HuH-7 (cell line): ENCODE results near the gene OXT.

Experiments
- DNase-seq: peaks from one replicate; pipeline ENCODE4 v3.0.0; 2011; ENCODE audit warnings: low spot score

Gene OXT

GRCh38 chr20:3084283-3084985 is 13.0 kb downstream of the OXT start, which contains the start of gene AVP:
Gene AVP (minus strand): TSS chr20:3084724. CDS start chr20:3084674, 50 bp downstream.
- no peak for DNase-seq

GRCh38 chr20:3084986-3085360 is 13.6 kb downstream of the OXT start:
- no peak for DNase-seq

GRCh38 chr20:3085571-3086072 is 14.2 kb downstream of the OXT start:
- DNase-seq: no peak

DNA sequence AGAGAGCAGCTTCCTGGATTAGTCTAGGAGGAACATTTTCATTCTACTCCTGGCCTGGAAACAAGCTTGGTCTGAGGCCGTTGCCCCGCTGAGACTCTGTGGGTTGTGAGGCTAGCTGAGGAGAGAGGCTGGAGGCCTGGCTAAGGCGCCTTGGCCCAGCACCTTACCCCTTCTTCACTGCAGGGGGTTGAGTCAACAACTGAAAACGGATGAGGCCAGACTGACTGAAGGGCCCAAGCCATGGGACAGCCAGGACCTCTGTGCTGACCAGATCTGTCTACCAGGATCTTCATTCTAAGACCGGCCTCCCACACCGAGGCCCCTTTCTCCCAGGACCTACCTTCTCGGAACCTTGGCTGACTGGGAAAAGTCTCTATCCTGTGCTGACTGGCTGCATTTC is 16.6 kb downstream of the OXT start:
- no peak for DNase-seq

- no peak for DNase-seq
Observed at GRCh38 chr20:3090565-3090964, 19.1 kb downstream of the OXT start.

- peak; percentile 66 for DNase-seq
Observed at GRCh38 chr20:3092611-3093379, 21.4 kb downstream of the OXT start.

DNA sequence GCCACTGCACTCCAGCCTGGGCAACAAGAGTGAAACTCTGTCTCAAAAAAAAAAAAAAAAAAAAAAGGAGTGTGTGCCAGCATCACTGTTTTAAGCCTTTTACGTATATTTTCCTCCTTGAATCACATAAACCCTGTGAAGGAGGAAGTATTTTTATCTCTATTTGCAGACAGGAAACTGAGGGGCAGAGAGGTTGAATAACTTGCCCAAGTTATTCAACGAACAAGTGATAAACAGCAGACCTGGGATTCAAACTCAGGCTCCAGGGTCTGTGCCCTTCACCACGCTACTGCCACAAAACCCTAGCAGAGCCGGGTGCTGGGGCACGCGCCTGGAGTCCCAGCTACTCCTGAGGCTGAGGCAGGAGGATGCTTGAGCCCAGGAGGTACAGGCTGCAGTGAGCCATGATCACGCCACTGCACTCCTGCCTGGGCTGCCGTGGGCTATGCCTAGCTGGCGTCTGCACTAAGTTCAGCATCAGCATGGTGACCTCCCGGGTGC is 22.5 kb downstream of the OXT start:
- DNase-seq: no peak

GRCh38 chr20:3094848-3095629 is 23.6 kb downstream of the OXT start:
- no peak for DNase-seq

DNA sequence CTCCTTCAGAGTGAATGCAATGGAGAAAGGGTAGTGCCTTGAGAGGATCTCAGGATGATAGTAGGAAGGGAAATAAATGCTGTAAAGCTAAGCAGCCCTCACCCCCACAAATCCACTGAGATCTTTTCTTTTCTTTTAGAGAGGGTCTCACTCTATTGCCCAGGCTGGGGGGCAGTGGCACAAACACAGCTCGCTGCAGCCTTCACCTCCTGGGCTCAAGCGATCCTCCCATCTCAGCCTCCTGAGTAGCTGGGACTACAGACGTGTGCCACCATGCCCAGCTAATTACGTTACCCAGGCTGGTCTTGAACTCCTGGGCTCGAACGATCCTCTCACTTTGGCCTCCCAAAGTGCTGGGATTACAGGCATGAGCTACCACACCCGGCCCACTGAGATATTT is 29.1 kb downstream of the OXT start:
- DNase-seq: no peak

- no peak for DNase-seq
Observed at GRCh38 chr20:3101251-3101650, 29.8 kb downstream of the OXT start.

DNA sequence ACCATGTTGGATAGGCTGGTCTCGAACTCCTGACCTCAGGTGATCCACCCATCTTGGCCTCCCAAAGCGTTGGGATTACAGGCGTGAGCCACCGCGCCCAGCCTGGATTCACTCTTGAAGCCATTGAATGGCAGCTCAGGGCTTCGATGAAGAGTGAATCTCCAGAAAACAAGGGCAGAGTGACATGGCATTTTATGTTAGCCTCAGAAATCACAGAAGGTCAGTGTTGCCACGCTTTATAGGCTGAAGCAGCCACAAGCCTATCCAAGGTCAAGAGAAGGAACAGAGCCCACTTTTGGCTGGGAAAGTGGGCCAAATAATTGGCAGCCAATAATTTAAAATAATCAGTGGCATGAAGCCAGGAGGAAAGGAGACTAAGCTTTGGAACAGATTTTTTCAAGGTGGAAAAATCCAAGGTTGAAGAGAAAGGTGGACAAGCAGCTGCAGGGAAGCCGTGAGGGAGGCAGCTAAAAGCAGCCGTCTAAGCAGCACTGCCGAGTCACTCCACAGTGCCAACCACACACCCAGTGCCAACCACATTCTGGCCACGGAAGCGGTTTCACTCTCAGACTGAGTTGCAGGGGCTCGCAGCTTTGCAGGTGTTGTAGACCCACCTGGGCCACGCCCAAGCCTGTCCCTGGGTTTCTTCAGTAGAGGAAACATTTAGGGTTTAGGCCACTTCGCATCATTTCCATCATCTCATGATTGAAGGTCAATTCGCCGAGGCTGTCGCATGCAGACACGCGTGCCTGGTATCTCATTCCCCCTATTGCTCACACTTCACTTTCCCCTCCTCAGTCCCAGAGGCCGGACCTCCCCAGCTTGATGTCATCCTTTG is 30.5 kb downstream of the OXT start:
- no peak for DNase-seq

GRCh38 chr20:3102575-3103368 is 31.4 kb downstream of the OXT start:
- DNase-seq: no peak

- no peak for DNase-seq
Observed at GRCh38 chr20:3103369-3104032, 32.1 kb downstream of the OXT start.

- no peak for DNase-seq
Observed at GRCh38 chr20:3105256-3106137, 34.1 kb downstream of the OXT start.

- no peak for DNase-seq
Observed at GRCh38 chr20:3106185-3106584, 34.8 kb downstream of the OXT start.

- DNase-seq: no peak
Observed at GRCh38 chr20:3106658-3107463, 35.4 kb downstream of the OXT start.

DNA sequence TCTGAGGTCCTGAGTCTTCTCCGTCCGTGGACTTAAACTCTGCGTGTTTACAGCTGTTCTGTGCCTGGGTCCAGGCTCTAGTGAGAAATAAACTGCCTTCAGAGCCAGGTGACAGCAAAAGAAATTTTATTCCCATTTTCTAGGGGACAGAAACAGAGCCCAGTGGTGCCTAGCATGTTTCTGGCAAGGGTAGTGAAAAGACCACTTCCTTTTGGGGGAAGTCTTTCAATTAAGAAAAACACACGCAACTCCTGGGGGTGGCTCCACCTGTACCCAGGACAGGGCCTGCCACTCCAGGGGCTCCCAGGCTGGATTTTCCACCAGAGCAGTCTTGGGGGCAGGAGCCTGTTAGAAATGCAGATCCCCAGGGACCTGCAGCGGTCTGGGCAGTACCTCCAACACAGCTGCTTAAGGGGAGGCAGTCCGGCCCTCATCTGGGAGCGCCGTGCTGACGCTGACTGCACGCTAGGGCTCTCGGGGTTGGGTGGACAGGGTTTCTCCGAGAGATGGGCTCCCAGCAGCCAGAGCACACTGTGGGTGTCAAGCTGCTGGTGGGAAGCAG is 36.1 kb downstream of the OXT start:
- no peak for DNase-seq
